KMS-11 (cell line): Measurements from ENCODE around the gene PRPF6.

Experiments
- H2AFZ ChIP-seq: fragments of 200-600 bp; sonication (generic); 2 replicates; pipeline ENCODE4 v1.6.1; 2016; ENCODE audit warnings: antibody characterized with exemption, mixed run types, low read depth
- H3K27ac ChIP-seq: fragments of 200-600 bp; sonication (generic); 2 replicates; pipeline ENCODE4 v1.6.1; 2016; ENCODE audit warnings: mild to moderate bottlenecking, mixed run types
- H3K27me3 ChIP-seq: fragments of 200-600 bp; sonication (generic); 2 replicates; pipeline ENCODE4 v1.6.1; 2017; ENCODE audit warnings: mild to moderate bottlenecking, low read depth, mixed run types, moderate library complexity; ENCODE audit not compliant: insufficient read depth
- H3K36me3 ChIP-seq: fragments of 200-600 bp; sonication (generic); 2 replicates; pipeline ENCODE4 v1.6.1; 2017; ENCODE audit warnings: mild to moderate bottlenecking, mixed run types; ENCODE audit not compliant: insufficient read depth
- H3K4me1 ChIP-seq: fragments of 200-600 bp; sonication (generic); 2 replicates; pipeline ENCODE4 v1.6.1; 2016; ENCODE audit warnings: mild to moderate bottlenecking, low read depth, mixed run types; ENCODE audit not compliant: poor library complexity, severe bottlenecking
- H3K4me2 ChIP-seq: fragments of 200-600 bp; sonication (generic); 2 replicates; pipeline ENCODE4 v1.7.0; 2016; ENCODE audit warnings: mild to moderate bottlenecking, mixed run types
- H3K4me3 ChIP-seq: fragments of 200-600 bp; sonication (generic); IDR thresholded peaks from 2 replicates; pipeline ENCODE4 v1.6.1; 2017; ENCODE audit warnings: low read depth, low read length, mixed read lengths; ENCODE audit not compliant: insufficient read depth
- H3K79me2 ChIP-seq: fragments of 200-600 bp; sonication (generic); 2 replicates; pipeline ENCODE4 v1.6.1; 2016; ENCODE audit warnings: low read depth, mixed run types; ENCODE audit not compliant: insufficient read depth
- H3K9ac ChIP-seq: fragments of 200-600 bp; sonication (generic); 2 replicates; pipeline ENCODE4 v1.6.1; 2016; ENCODE audit warnings: mild to moderate bottlenecking, mixed run types
- H4K20me1 ChIP-seq: fragments of 200-600 bp; sonication (generic); 2 replicates; pipeline ENCODE4 v1.6.1; 2016; ENCODE audit warnings: mild to moderate bottlenecking, mixed run types; ENCODE audit not compliant: insufficient read depth
- CTCF ChIP-seq: fragments of 200-600 bp; sonication (generic); conservative IDR thresholded peaks from 2 replicates; pipeline ENCODE4 v1.6.1; 2017; ENCODE audit warnings: low read depth, mild to moderate bottlenecking, antibody characterized with exemption, low read length, moderate library complexity, mixed read lengths

Gene PRPF6

GRCh38 chr20:63942969-63943807, 37.7 kb upstream of the PRPF6 start:
- Histone ChIP-seq H3K27me3 (no peaks in the 10 kb centered on the region), H3K27ac (no peak overlapping the region), H3K36me3 (no peaks in the 10 kb centered on the region), H3K4me1 (no peaks in the 10 kb centered on the region), H3K4me3 (no peak overlapping the region), H3K79me2 (peaks cover 18% of the 10 kb centered on the region; the same call in 1 of the 2 replicates), H3K9ac (no peak overlapping the region), H3K4me2 (no peak overlapping the region), H4K20me1 (no peaks in the 10 kb centered on the region; the same call in 1 of the 2 replicates), H2AFZ (no peak overlapping the region)
- no peak for TF ChIP-seq CTCF

- Histone ChIP-seq H3K79me2 (peaks cover 19% of the 10 kb centered on the region; the same call in 1 of the 2 replicates), H3K27ac (no peak overlapping the region), H3K27me3 (no peaks in the 10 kb centered on the region), H3K4me2 (no peak overlapping the region), H3K9ac (no peak overlapping the region), H2AFZ (no peak overlapping the region), H4K20me1 (peaks cover 1% of the 10 kb centered on the region; the same call in 1 of the 2 replicates), H3K4me1 (no peaks in the 10 kb centered on the region), H3K4me3 (no peak overlapping the region), H3K36me3 (no peaks in the 10 kb centered on the region)
- TF ChIP-seq CTCF: no peak
These were observed 37.2 kb upstream of the PRPF6 start for GRCh38 chr20:63943808-63944077.

- H3K79me2 ChIP-seq: peaks cover 24% of the 10 kb centered on the region; the same call in 1 of the 2 replicates
- H3K27me3 ChIP-seq: no peaks in the 10 kb centered on the region
- no peaks in the 10 kb centered on the region for H3K36me3 ChIP-seq
- no peak overlapping the region for H3K9ac ChIP-seq
- no peak overlapping the region for H3K27ac ChIP-seq
- H3K4me3 ChIP-seq: no peak overlapping the region
- peaks cover 7% of the 10 kb centered on the region; the same call in 1 of the 2 replicates for H4K20me1 ChIP-seq
- no peaks in the 10 kb centered on the region for H3K4me1 ChIP-seq
- TF ChIP-seq CTCF: no peak
- no peak overlapping the region for H3K4me2 ChIP-seq
- H2AFZ ChIP-seq: no peak overlapping the region
These were observed 36.6 kb upstream of the PRPF6 start for GRCh38 chr20:63944078-63944941.

- no peak overlapping the region for H3K4me3 ChIP-seq
- H3K36me3 ChIP-seq: no peaks in the 10 kb centered on the region
- H3K27ac ChIP-seq: no peak overlapping the region
- no peak overlapping the region for H3K9ac ChIP-seq
- peaks cover 32% of the 10 kb centered on the region; the same call in 1 of the 2 replicates for H3K79me2 ChIP-seq
- TF ChIP-seq CTCF: no peak
- no peaks in the 10 kb centered on the region for H3K27me3 ChIP-seq
- H4K20me1 ChIP-seq: peaks cover 9% of the 10 kb centered on the region; the same call in 1 of the 2 replicates
- no peak overlapping the region for H3K4me2 ChIP-seq
- H2AFZ ChIP-seq: no peak overlapping the region
- no peaks in the 10 kb centered on the region for H3K4me1 ChIP-seq
These were observed 35.8 kb upstream of the PRPF6 start for GRCh38 chr20:63945031-63945658.
